Endothelial cell of umbilical vein (primary cell): ENCODE results near the gene LBHD2. TPM values are rescaled to one million over a fixed set of nuclear protein-coding genes. Genes with fewer than 3 reads are reported as not detected.

ENCODE experiments used
- BruUV-seq: library from RNA; stranded (reverse); fragments of 400-500 nt; replicated peaks from 2 replicates; lab custom pipeline; 2021; lab: Mats Ljungman, UMichigan
- CTCF ChIA-PET: fragments of 300-600, 350-600 bp; sonication (Branson Sonifier 250); formaldehyde crosslinking; loops from one replicate; lab custom pipeline; 2021; ENCODE audit warnings: antibody characterized with exemption, inconsistent platforms; lab: Charles Lee
- POLR2A ChIA-PET: fragments of 300-600, 350-600 bp; sonication (Branson Sonifier 250); formaldehyde crosslinking; loops from one replicate; lab custom pipeline; 2021; ENCODE audit warnings: antibody characterized with exemption, inconsistent platforms; lab: Charles Lee
- DNase-seq: peaks from one replicate; pipeline ENCODE4 v3.0.0-alpha.2; 2011; ENCODE audit warnings: low read depth, low spot score
- FAIRE-seq: peaks from 2 replicates; lab custom pipeline; 2011; peaks lifted over from hg19 to GRCh38; lab: Jason Lieb, UNC
- H2AFZ ChIP-seq: 2 replicates; pipeline ENCODE4 v1.6.0; 2012; ENCODE audit warnings: low read depth, low read length, control low read depth, inconsistent platforms
- H3K27ac ChIP-seq: 2 replicates; pipeline ENCODE4 v1.5.1; 2011; ENCODE audit warnings: low read depth, mild to moderate bottlenecking, control low read depth, low read length, moderate library complexity; ENCODE audit not compliant: insufficient read depth
- H3K27me3 ChIP-seq, 2 experiments: 2 replicates each; pipeline versions ENCODE4 v1.6.0 to v1.6.1; 2011; ENCODE audit warnings: low read length in 2 of 2, mixed read lengths in 1 of 2; ENCODE audit not compliant: control insufficient read depth in 2 of 2, insufficient read depth in 2 of 2
- H3K36me3 ChIP-seq, 2 experiments: 2 replicates in 1 of 2; 3 replicates in 1 of 2; pipeline ENCODE4 v1.5.1; 2011; ENCODE audit warnings: low read length in 2 of 2, mild to moderate bottlenecking in 1 of 2, moderate library complexity in 1 of 2; ENCODE audit not compliant: control insufficient read depth in 2 of 2, insufficient read depth in 2 of 2; ENCODE audit errors: extremely low read depth in 1 of 2
- H3K4me1 ChIP-seq: 3 replicates; pipeline ENCODE4 v1.5.1; 2011; ENCODE audit warnings: mild to moderate bottlenecking, low read length; ENCODE audit not compliant: control insufficient read depth, insufficient read depth; ENCODE audit errors: extremely low read depth
- H3K4me2 ChIP-seq: 2 replicates; pipeline ENCODE4 v1.6.1; 2011; ENCODE audit warnings: low read length, control low read depth, mixed read lengths; ENCODE audit not compliant: insufficient read depth
- H3K4me3 ChIP-seq, 3 experiments: fragments of 200-600 bp in 1 of 3; sonication (generic), shearing (Covaris generic) in 1 of 3; replicated peaks in 1 of 3; 2 replicates each; pipeline ENCODE4 v1.5.1; 2011 to 2016; ENCODE audit warnings: control low read depth in 3 of 3, low read length in 3 of 3, mild to moderate bottlenecking in 2 of 3, inconsistent platforms in 1 of 3, low read depth in 1 of 3, moderate library complexity in 1 of 3; ENCODE audit not compliant: insufficient read depth in 1 of 3
- H3K79me2 ChIP-seq: 2 replicates; pipeline ENCODE4 v1.6.0; 2012; ENCODE audit warnings: low read length, inconsistent platforms; ENCODE audit not compliant: control insufficient read depth, insufficient read depth
- H3K9ac ChIP-seq: replicated peaks from 2 replicates; pipeline ENCODE3; 2011; ENCODE audit warnings: low read length, control low read depth; ENCODE audit not compliant: insufficient read depth; ENCODE audit errors: extremely low read depth
- H3K9me1 ChIP-seq: replicated peaks from 3 replicates; pipeline ENCODE4 v1.6.0; 2011; ENCODE audit warnings: mild to moderate bottlenecking, low read length; ENCODE audit not compliant: control insufficient read depth, insufficient read depth; ENCODE audit errors: extremely low read depth
- H3K9me3 ChIP-seq: replicated peaks from 2 replicates; pipeline ENCODE4 v1.5.1; 2012; ENCODE audit warnings: low read length, inconsistent platforms; ENCODE audit not compliant: control insufficient read depth, insufficient read depth
- H4K20me1 ChIP-seq: replicated peaks from 2 replicates; pipeline ENCODE3; 2011; ENCODE audit warnings: mild to moderate bottlenecking, low read length; ENCODE audit not compliant: control insufficient read depth, insufficient read depth; ENCODE audit errors: extremely low read depth
- EZH2 ChIP-seq: IDR thresholded peaks from 2 replicates; pipeline ENCODE4 v1.6.1; 2012; ENCODE audit warnings: borderline replicate concordance, low read depth, mild to moderate bottlenecking, moderate library complexity, low read length, inconsistent platforms; ENCODE audit not compliant: severe bottlenecking
- FOS ChIP-seq: IDR thresholded peaks from 2 replicates; pipeline ENCODE4 v1.6.1; 2011; ENCODE audit warnings: mild to moderate bottlenecking, low read length, moderate library complexity, borderline replicate concordance; ENCODE audit not compliant: insufficient read depth
- GATA2 ChIP-seq: IDR thresholded peaks from 2 replicates; pipeline ENCODE4 v1.7.0; 2011; ENCODE audit warnings: low read depth, mild to moderate bottlenecking, moderate library complexity, mixed read lengths, low read length; ENCODE audit not compliant: insufficient read length, insufficient read depth
- JUN ChIP-seq: IDR thresholded peaks from 2 replicates; pipeline ENCODE4 v1.6.1; 2011; ENCODE audit warnings: borderline replicate concordance, low read depth; ENCODE audit not compliant: insufficient read length, insufficient read depth
- MYC ChIP-seq: IDR thresholded peaks from one replicate; pipeline ENCODE4 v1.6.1; 2011; ENCODE audit warnings: mild to moderate bottlenecking, low read depth, low read length
- POLR2A ChIP-seq: IDR thresholded peaks from 2 replicates; pipeline ENCODE4 v1.6.1; 2012; ENCODE audit warnings: low read depth, mild to moderate bottlenecking, control low read depth, low read length
- POLR2AphosphoS5 ChIP-seq: IDR thresholded peaks from 2 replicates; pipeline ENCODE4 v1.6.1; 2012; ENCODE audit warnings: low read depth, mild to moderate bottlenecking, control low read depth, low read length, moderate library complexity; ENCODE audit not compliant: insufficient read depth
- dilution Hi-C: fragments of 300-500 bp; cut with MboI; formaldehyde crosslinking; loops from one replicate; pipeline ENCODE4 v1.15.0; 2019; ENCODE audit warnings: low sequenced_read_pairs; ENCODE audit not compliant: extremely low pct_ligation_motif_present
- intact Hi-C: fragments of 100-400 bp; cut with micrococcal nuclease; formaldehyde crosslinking; loops from one replicate; pipeline ENCODE4 v1.10.0; 2022
- polyA plus RNA-seq, 4 experiments: library from polyadenylated mRNA; depleted of rRNA in 3 of 4; stranded (reverse) in 3 of 4; unstranded in 1 of 4; fragments of >200 nt; gene quantifications; 2 replicates each; pipeline versions ENCODE4 v1.2.1 to v1.2.3, GENCODE V29; 2011 to 2012; ENCODE audit warnings: missing spikeins in 1 of 4
- total RNA-seq: library from RNA; stranded (reverse); gene quantifications from 2 replicates; pipeline ENCODE4 v1.2.3, GENCODE V29; 2021
- TF ChIP-seq, protein P1 (sequence below), 2 donors: IDR thresholded peaks; 1 replicate in 1 of 2; 2 replicates in 1 of 2; pipeline ENCODE4 v1.5.1; 2011; ENCODE audit warnings: low read length in 2 of 2, mild to moderate bottlenecking in 2 of 2, moderate library complexity in 2 of 2, control low read depth in 1 of 2, inconsistent platforms in 1 of 2, low read depth in 1 of 2; ENCODE audit not compliant: insufficient read depth in 1 of 2; ENCODE audit errors: extremely low read depth in 1 of 2
- TF ChIP-seq, protein P2 (sequence below): IDR thresholded peaks from 2 replicates; pipeline ENCODE4 v1.6.1; 2011; ENCODE audit not compliant: insufficient read depth, insufficient read length

Gene LBHD2
- total and polyA plus RNA-seq, 2 donors (not counting 3 experiments of a cell fraction or from before 2014, with no cell fraction given) = not detected

DNA sequence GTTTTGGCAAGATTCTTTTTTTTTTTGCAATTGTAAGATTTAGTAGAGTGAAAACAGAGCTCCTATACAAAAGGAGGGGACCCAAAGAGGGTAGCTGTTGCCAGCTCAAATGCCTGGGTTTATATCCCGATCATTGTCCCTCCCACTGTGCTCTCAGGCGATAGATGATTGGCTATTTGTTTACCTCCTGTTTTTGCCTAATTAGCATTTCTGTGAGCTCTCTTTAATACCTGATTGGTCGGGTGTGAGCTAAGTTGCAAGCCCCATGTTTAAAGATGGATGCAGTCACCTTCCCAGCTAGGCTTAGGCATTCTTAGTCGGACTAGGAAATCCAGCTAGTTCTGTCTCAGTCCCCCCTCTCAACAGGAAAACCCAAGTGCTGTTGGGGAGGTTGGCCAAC, 12.4 kb downstream of the LBHD2 start:
- dilution Hi-C loops (no loop called here), intact Hi-C loops (no loop called here)
- no peaks in the 10 kb centered on the region for H3K9me3 ChIP-seq
- no peak for DNase-seq
- no peaks in the 10 kb centered on the region for H3K4me1 ChIP-seq
- FAIRE-seq = no peak
- no peaks in the 10 kb centered on the region for H3K79me2 ChIP-seq
- no peaks in the 10 kb centered on the region for H3K36me3 ChIP-seq
- no peak overlapping the region for H3K4me2 ChIP-seq
- H2AFZ ChIP-seq = no peak overlapping the region
- H3K4me3 ChIP-seq = no peak overlapping the region
- POLR2A ChIA-PET = no interaction called here
- no TSS peak for BruUV-seq
- H3K27me3 ChIP-seq = peaks cover 0 to 2% of the 10 kb centered on the region in 2 experiments
- CTCF ChIA-PET = interaction anchor here (0.8 to 3.9 kb wide), 6 partner anchors 8 to 196 kb away, joined by 3 to 67 read pairs (median 5); no protein-coding TSS in a partner anchor
- no peak for TF ChIP-seq MYC
- no peaks in the 10 kb centered on the region for H4K20me1 ChIP-seq
- no peak overlapping the region for H3K27ac ChIP-seq
- H3K9me1 ChIP-seq = no peaks in the 10 kb centered on the region
- no peak overlapping the region for H3K9ac ChIP-seq

- FAIRE-seq (no peak), DNase-seq (no peak)
- Histone ChIP-seq H2AFZ (no peak overlapping the region), H3K27me3 (peaks cover 6 to 12% of the 10 kb centered on the region in 2 experiments), H3K4me3 (no peak overlapping the region), H3K9me3 (no peaks in the 10 kb centered on the region), H3K27ac (no peak overlapping the region), H4K20me1 (no peaks in the 10 kb centered on the region), H3K36me3 (no peaks in the 10 kb centered on the region), H3K4me1 (no peaks in the 10 kb centered on the region), H3K9me1 (no peaks in the 10 kb centered on the region), H3K9ac (no peak overlapping the region), H3K79me2 (no peaks in the 10 kb centered on the region), H3K4me2 (no peak overlapping the region)
- CTCF ChIA-PET = interaction anchor here (1.0 to 3.9 kb wide), 4 partner anchors 7 to 91 kb away, joined by 3 to 67 read pairs (median 6); no protein-coding TSS in a partner anchor
- dilution Hi-C loops (no loop called here), intact Hi-C loops (no loop called here)
- TF ChIP-seq GATA2 (no peak), JUN (no peak), EZH2 (no peak), FOS (no peak), POLR2A (no peak), MYC (no peak), POLR2AphosphoS5 (no peak)
- TF ChIP-seq, protein P1, sequence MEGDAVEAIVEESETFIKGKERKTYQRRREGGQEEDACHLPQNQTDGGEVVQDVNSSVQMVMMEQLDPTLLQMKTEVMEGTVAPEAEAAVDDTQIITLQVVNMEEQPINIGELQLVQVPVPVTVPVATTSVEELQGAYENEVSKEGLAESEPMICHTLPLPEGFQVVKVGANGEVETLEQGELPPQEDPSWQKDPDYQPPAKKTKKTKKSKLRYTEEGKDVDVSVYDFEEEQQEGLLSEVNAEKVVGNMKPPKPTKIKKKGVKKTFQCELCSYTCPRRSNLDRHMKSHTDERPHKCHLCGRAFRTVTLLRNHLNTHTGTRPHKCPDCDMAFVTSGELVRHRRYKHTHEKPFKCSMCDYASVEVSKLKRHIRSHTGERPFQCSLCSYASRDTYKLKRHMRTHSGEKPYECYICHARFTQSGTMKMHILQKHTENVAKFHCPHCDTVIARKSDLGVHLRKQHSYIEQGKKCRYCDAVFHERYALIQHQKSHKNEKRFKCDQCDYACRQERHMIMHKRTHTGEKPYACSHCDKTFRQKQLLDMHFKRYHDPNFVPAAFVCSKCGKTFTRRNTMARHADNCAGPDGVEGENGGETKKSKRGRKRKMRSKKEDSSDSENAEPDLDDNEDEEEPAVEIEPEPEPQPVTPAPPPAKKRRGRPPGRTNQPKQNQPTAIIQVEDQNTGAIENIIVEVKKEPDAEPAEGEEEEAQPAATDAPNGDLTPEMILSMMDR (IDR thresholded peaks at IDR 0.05; ENCODE audit: extremely low read depth in 1 of 2, insufficient read depth in 1 of 2, low read depth in 1 of 2, low read length in 2 of 2) = no peak
- TF ChIP-seq, protein P2, sequence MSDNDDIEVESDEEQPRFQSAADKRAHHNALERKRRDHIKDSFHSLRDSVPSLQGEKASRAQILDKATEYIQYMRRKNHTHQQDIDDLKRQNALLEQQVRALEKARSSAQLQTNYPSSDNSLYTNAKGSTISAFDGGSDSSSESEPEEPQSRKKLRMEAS = no peak
- no TSS peak for BruUV-seq
- POLR2A ChIA-PET = no interaction called here
These were observed 13.4 kb downstream of the LBHD2 start for GRCh38 chr14:103097244-103097993.
